Mesendoderm (in vitro differentiated cells): ENCODE data around the gene TMEM181.

Experiments used
- DNase-seq: peaks from one replicate; pipeline ENCODE4 v3.0.0; 2013
- H2AK5ac ChIP-seq: 2 replicates; pipeline ENCODE4 v1.6.1; 2013; ENCODE audit warnings: low read length, inconsistent platforms
- H2BK120ac ChIP-seq: 2 replicates; pipeline ENCODE4 v1.6.1; 2013; ENCODE audit warnings: low read depth, mild to moderate bottlenecking, low read length, moderate library complexity, mixed read lengths
- H2BK15ac ChIP-seq: replicated peaks from 2 replicates; pipeline ENCODE4 v1.6.1; 2013; ENCODE audit warnings: low read depth, mild to moderate bottlenecking, moderate library complexity
- H2BK5ac ChIP-seq: 2 replicates; pipeline ENCODE4 v1.6.1; 2013; ENCODE audit warnings: low read length, inconsistent platforms
- H3K18ac ChIP-seq: 2 replicates; pipeline ENCODE4 v1.6.1; 2013; ENCODE audit warnings: mild to moderate bottlenecking, low read length, mixed read lengths
- H3K23ac ChIP-seq: one replicate; pipeline ENCODE4 v1.6.1; 2013; ENCODE audit warnings: low read length
- H3K27ac ChIP-seq: 2 replicates; pipeline ENCODE4 v1.5.1; 2013; ENCODE audit warnings: low read depth, mild to moderate bottlenecking, inconsistent platforms, low read length, moderate library complexity
- H3K27me3 ChIP-seq: 2 replicates; pipeline ENCODE4 v1.6.1; 2013; ENCODE audit warnings: low read length, control low read depth, mild to moderate bottlenecking, inconsistent platforms; ENCODE audit not compliant: insufficient read depth, poor library complexity
- H3K36me3 ChIP-seq: 2 replicates; pipeline ENCODE4 v1.6.1; 2013; ENCODE audit warnings: low read length, inconsistent platforms; ENCODE audit not compliant: control insufficient read depth, insufficient read depth
- H3K4ac ChIP-seq: one replicate; pipeline ENCODE4 v1.6.1; 2013; ENCODE audit warnings: low read depth, mild to moderate bottlenecking, low read length, moderate library complexity
- H3K4me1 ChIP-seq: 2 replicates; pipeline ENCODE4 v1.6.1; 2013; ENCODE audit warnings: low read depth, low read length, inconsistent platforms; ENCODE audit not compliant: control insufficient read depth
- H3K4me2 ChIP-seq: 2 replicates; pipeline ENCODE4 v1.6.1; 2013; ENCODE audit warnings: low read length
- H3K4me3 ChIP-seq: 2 replicates; pipeline ENCODE4 v1.5.1; 2013; ENCODE audit warnings: mild to moderate bottlenecking, low read length
- H3K56ac ChIP-seq: one replicate; pipeline ENCODE4 v1.6.1; 2013; ENCODE audit warnings: low read length
- H3K79me1 ChIP-seq: 2 replicates; pipeline ENCODE4 v1.6.1; 2013; ENCODE audit warnings: low read length, inconsistent platforms
- H3K79me2 ChIP-seq: 2 replicates; pipeline ENCODE4 v1.6.1; 2013; ENCODE audit warnings: mild to moderate bottlenecking, low read length; ENCODE audit not compliant: control insufficient read depth, insufficient read depth
- H3K9ac ChIP-seq: 2 replicates; pipeline ENCODE4 v1.6.1; 2013; ENCODE audit warnings: low read length, inconsistent platforms
- H4K5ac ChIP-seq: one replicate; pipeline ENCODE4 v1.6.1; 2013; ENCODE audit warnings: low read length
- H4K8ac ChIP-seq: one replicate; pipeline ENCODE4 v1.6.1; 2013; ENCODE audit warnings: low read depth, mild to moderate bottlenecking, control low read depth, low read length, moderate library complexity
- WGBS: extraction: QIAGEN DNeasy Blood & Tissue Kit; methylation state at CpG from one replicate; pipeline ENCODE4 v1.1.7; 2013; ENCODE audit warnings: low lambda C conversion rate, missing lambda C conversion rate; ENCODE audit not compliant: insufficient coverage; ENCODE audit errors: extremely low coverage; 5-methylcytosine and 5-hydroxymethylcytosine counted together

The TMEM181 gene

DNA sequence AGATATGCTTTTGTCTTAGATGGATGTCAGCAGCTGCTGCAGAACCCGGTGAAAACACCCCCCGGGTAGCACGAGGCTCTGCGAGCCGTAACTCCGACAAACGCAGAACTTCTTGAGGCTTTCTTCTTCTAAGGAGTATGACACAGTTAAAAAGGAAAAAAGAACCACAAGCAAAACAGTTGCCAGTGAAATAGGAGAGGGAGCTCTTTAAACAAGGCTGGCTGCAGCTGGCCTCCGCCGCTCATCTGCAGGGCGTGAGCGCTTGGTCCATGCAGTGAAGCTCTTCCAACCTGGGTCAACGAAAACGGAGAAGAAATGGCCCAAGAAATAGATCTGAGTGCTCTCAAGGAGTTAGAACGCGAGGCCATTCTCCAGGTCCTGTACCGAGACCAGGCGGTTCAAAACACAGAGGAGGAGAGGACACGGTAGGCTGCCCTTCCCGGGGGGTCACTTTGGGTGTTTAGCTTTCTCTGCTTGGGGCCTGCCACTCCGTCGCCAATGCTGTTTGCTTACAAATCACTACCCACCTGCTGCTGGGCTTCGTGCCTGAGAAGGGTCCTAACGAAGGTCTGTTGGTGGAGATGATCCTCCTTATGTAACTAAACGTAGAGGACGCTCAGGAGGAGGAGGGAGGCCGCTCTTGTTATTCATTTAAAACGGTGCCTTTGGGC, 103.2 kb downstream of the TMEM181 start:
- no peak overlapping the region for H3K9ac ChIP-seq
- no CpG with 5 or more reads among the region's 27 CpGs for WGBS
- H3K36me3 ChIP-seq: no peaks in the 10 kb centered on the region
- H2BK15ac ChIP-seq: no peak overlapping the region
- H4K8ac ChIP-seq: no peak overlapping the region
- no peaks in the 10 kb centered on the region for H3K4me1 ChIP-seq
- H2BK120ac ChIP-seq: no peak overlapping the region
- H4K5ac ChIP-seq: no peak overlapping the region
- no peak overlapping the region for H3K4me2 ChIP-seq
- H3K18ac ChIP-seq: no peak overlapping the region
- H3K4ac ChIP-seq: no peak overlapping the region
- H2BK5ac ChIP-seq: no peak overlapping the region
- H3K79me1 ChIP-seq: no peaks in the 10 kb centered on the region
- no peak overlapping the region for H3K4me3 ChIP-seq
- H3K79me2 ChIP-seq: no peaks in the 10 kb centered on the region
- no peaks in the 10 kb centered on the region for H3K27me3 ChIP-seq
- no peak overlapping the region for H3K56ac ChIP-seq
- no peak overlapping the region for H3K27ac ChIP-seq
- no peak for DNase-seq
- no peak overlapping the region for H2AK5ac ChIP-seq
- H3K23ac ChIP-seq: no peak overlapping the region

DNA sequence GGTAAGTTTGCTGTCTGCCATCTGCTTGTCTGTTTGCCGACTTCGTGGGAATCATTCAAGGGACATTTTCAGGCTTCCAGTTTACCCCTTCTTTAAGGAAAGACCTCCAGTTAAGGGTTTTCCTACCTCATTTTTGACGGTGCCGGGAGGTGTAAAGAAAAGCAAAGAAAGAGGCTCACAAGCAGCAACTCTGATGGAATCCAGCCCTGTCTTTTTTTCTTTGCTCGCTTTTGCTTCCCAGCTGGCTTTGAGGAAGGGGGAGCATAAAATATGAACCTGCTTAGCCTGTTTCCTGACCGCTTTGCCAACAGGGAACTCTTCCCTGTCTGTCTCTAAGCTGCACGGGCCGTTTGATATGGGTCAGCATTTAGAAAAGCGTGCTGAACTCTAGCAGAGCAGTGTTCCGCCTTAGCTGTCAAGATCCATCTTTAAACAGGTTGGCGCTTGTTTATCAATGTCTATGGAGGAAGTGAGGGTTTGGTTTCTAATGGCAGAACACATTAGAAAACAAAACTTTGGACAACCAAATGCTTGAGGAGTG, 103.8 kb downstream of the TMEM181 start:
- no peaks in the 10 kb centered on the region for H3K79me2 ChIP-seq
- no peak overlapping the region for H3K27ac ChIP-seq
- no peak overlapping the region for H4K8ac ChIP-seq
- H3K4me1 ChIP-seq: no peaks in the 10 kb centered on the region
- H3K79me1 ChIP-seq: no peaks in the 10 kb centered on the region
- H3K36me3 ChIP-seq: no peaks in the 10 kb centered on the region
- H2AK5ac ChIP-seq: no peak overlapping the region
- WGBS: no CpG with 5 or more reads among the region's 11 CpGs
- H3K27me3 ChIP-seq: no peaks in the 10 kb centered on the region
- no peak overlapping the region for H2BK15ac ChIP-seq
- DNase-seq: no peak
- no peak overlapping the region for H2BK120ac ChIP-seq
- no peak overlapping the region for H4K5ac ChIP-seq
- H3K18ac ChIP-seq: no peak overlapping the region
- no peak overlapping the region for H3K4ac ChIP-seq
- H3K4me3 ChIP-seq: no peak overlapping the region
- no peak overlapping the region for H2BK5ac ChIP-seq
- H3K9ac ChIP-seq: no peak overlapping the region
- H3K23ac ChIP-seq: no peak overlapping the region
- no peak overlapping the region for H3K56ac ChIP-seq
- H3K4me2 ChIP-seq: no peak overlapping the region

DNA sequence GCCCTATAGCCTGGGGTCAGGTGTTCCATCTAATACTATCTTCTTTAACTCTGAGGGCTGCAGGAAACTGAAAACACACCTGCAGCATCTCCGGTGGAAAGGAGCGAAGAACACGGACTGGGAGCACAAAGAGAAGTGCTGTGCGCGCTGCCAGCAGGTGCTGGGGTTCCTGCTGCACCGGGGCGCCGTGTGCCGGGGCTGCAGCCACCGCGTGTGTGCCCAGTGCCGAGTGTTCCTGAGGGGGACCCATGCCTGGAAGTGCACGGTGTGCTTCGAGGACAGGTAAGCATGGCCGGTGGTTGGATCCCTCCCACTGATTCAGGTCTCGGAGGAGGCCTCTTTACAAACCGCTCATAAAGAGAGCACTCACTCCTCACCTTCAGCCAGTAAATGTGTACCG, 105.4 kb downstream of the TMEM181 start:
- Histone ChIP-seq H2BK5ac (no peak overlapping the region), H3K27me3 (no peaks in the 10 kb centered on the region), H3K23ac (no peak overlapping the region), H3K4me3 (no peak overlapping the region), H3K4ac (no peak overlapping the region), H4K5ac (no peak overlapping the region), H3K9ac (no peak overlapping the region), H2BK15ac (no peak overlapping the region), H2AK5ac (no peak overlapping the region), H3K4me2 (no peak overlapping the region), H4K8ac (no peak overlapping the region), H3K18ac (no peak overlapping the region), H3K4me1 (no peaks in the 10 kb centered on the region), H3K36me3 (no peaks in the 10 kb centered on the region), H3K56ac (no peak overlapping the region), H2BK120ac (no peak overlapping the region), H3K27ac (no peak overlapping the region), H3K79me2 (no peaks in the 10 kb centered on the region), H3K79me1 (no peaks in the 10 kb centered on the region)
- WGBS: no CpG with 5 or more reads among the region's 18 CpGs
- DNase-seq: no peak

DNA sequence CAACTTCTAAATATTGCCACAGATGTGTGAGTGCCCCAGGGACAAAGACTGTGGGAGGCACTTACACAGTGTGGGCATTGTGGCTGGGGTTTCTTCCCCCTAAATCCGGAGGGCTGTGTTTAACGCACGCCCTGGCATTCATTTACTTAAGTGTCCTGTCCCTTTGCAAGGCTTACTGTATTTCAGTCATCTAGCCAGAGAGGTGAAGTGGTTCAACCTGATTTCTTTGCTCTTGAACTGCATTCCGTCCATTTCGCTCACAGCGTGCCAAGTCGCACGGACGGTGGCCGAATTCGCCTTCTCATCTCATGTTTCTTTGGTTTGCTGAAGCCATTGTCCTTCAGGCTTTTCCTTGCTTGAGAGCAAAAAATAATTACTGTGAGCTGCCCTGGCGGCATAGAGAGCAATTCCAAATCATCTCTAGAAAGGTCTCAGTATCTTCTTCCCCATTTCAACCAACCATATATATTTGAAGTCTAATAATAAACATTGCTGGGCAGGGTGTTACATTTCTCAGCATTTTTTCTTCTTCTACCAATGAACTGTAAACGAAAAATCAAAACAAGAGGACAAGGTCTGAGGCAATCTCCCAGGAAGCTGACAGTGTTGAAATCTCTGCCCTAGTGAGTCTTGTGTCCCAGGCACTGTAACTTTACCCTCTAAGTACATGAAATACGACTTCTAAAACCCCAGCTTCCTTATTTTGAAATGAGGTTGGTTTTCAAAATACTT, 106.9 kb downstream of the TMEM181 start:
- Histone ChIP-seq H3K4me3 (no peak overlapping the region), H2BK120ac (no peak overlapping the region), H3K4ac (no peak overlapping the region), H3K79me1 (no peaks in the 10 kb centered on the region), H2BK5ac (no peak overlapping the region), H3K56ac (no peak overlapping the region), H2BK15ac (no peak overlapping the region), H3K9ac (no peak overlapping the region), H3K79me2 (no peaks in the 10 kb centered on the region), H4K5ac (no peak overlapping the region), H4K8ac (no peak overlapping the region), H2AK5ac (no peak overlapping the region), H3K4me1 (no peaks in the 10 kb centered on the region), H3K4me2 (no peak overlapping the region), H3K36me3 (no peaks in the 10 kb centered on the region), H3K27ac (no peak overlapping the region), H3K27me3 (no peaks in the 10 kb centered on the region), H3K23ac (no peak overlapping the region), H3K18ac (no peak overlapping the region)
- WGBS: no CpG with 5 or more reads among the region's 14 CpGs
- no peak for DNase-seq

DNA sequence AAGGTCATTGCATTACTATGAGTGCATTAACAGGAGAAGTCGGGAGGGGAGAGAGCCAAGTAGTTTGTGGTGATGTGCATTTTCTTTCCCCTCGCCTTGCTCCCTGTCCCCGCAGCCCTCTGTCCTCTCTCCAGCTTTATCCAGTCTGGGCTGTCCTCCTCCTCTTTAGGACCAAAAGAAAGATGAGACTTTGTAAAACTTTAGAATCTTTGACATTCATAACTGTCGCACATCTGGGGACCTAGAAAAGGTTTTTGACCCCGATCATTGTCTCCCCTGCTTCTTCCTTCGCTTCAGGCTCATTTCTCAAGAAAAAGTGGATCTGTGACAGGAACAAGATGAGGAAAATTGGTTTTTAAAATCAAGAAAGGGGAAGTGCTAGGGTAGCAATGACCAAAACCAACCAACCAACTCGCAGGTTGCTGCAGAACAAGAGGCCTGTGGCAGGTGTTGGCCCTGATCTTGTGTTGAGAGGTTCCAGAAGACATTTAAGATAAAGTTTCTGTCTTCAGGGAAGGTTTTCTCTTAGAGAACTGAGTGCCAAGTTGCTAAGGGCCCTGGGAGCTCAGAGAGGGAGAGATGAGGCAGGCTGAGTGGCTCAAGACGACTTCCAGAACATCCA, 107.6 kb downstream of the TMEM181 start:
- no peaks in the 10 kb centered on the region for H3K4me1 ChIP-seq
- no peak overlapping the region for H3K4me3 ChIP-seq
- H2BK5ac ChIP-seq: no peak overlapping the region
- H2BK120ac ChIP-seq: no peak overlapping the region
- H3K18ac ChIP-seq: no peak overlapping the region
- H3K4ac ChIP-seq: no peak overlapping the region
- H3K79me2 ChIP-seq: no peaks in the 10 kb centered on the region
- no peak overlapping the region for H3K23ac ChIP-seq
- H4K8ac ChIP-seq: no peak overlapping the region
- WGBS: no CpG with 5 or more reads among the region's 8 CpGs
- no peak overlapping the region for H3K4me2 ChIP-seq
- H3K36me3 ChIP-seq: no peaks in the 10 kb centered on the region
- H3K9ac ChIP-seq: no peak overlapping the region
- no peak overlapping the region for H2AK5ac ChIP-seq
- H3K27ac ChIP-seq: no peak overlapping the region
- no peak for DNase-seq
- no peak overlapping the region for H4K5ac ChIP-seq
- no peak overlapping the region for H2BK15ac ChIP-seq
- H3K79me1 ChIP-seq: no peaks in the 10 kb centered on the region
- H3K56ac ChIP-seq: no peak overlapping the region
- no peaks in the 10 kb centered on the region for H3K27me3 ChIP-seq
